GM12872 (cell line): ENCODE data around the gene RTP5.

Experiments used
- CTCF ChIP-seq: IDR thresholded peaks from 3 replicates; pipeline ENCODE4 v1.5.1; 2011; ENCODE audit warnings: low read depth, mild to moderate bottlenecking, low read length, moderate library complexity; ENCODE audit not compliant: insufficient read depth

Gene RTP5

GRCh38 chr2:241904791-241905710 is 35.5 kb downstream of the RTP5 start:
- TF ChIP-seq CTCF, result no peak

GRCh38 chr2:241905716-241906377 is 36.3 kb downstream of the RTP5 start:
- no peak for TF ChIP-seq CTCF

DNA sequence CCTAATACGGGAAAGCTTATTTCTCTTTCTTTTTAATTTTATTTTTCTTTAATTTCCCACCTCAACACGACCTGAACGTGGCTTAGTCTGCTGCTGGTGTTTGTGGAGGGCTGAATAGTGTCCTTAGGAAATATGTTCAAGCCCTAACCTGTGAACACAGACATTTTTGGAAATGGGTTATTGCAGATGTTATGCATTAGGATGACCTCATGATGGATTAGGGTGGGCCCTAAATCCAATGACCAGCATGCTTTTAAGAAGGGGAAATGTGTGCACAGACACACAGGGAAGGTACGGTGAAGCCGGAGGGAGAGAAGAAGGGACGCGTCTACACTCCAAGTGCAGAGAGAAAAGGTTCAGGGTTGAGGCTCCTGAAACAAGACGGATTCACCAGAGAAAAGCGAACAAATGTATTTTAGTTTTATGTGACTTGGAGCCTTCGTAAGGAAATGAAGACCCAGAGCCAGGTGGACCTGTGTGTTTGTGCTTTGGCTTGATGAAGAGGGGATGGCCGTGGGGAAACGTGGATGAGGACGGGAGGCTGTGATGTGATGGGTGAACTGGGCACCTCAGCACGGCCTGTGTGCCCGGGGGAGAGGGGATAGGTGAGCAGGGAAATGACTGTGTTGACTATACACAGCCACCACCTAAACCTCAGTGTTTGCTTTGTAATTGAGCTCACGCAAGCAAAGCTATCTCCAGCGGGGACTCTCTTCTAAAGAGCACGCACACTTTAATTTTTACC is 37.5 kb downstream of the RTP5 start:
- TF ChIP-seq CTCF, result no peak

- TF ChIP-seq CTCF, result no peak
Observed at GRCh38 chr2:241908686-241909420, 39.3 kb downstream of the RTP5 start.

- TF ChIP-seq CTCF, result no peak
Observed at GRCh38 chr2:241909769-241910168, 40.2 kb downstream of the RTP5 start.

- TF ChIP-seq CTCF, result no peak
Observed at GRCh38 chr2:241910604-241911520, 41.3 kb downstream of the RTP5 start.
